Measurements from ENCODE around the gene PITPNM3. TPM values are rescaled to one million over a fixed set of nuclear protein-coding genes. Genes with fewer than 3 reads are reported as not detected.

PITPNM3 gene
- total and polyA plus RNA-seq, 2 donors (not counting 1 experiment from before 2014, with no cell fraction given) = 0.99 to 1.1 TPM

GRCh38 chr17:6508016-6508415 is 48.3 kb downstream of the PITPNM3 start:
- Histone ChIP-seq H3K4me1 (ENCODE audit: control insufficient read depth, extremely low read depth, insufficient read depth, low read length) (peaks cover 4% of the 10 kb centered on the region), H3K4me2 (ENCODE audit: extremely low read depth, insufficient read depth, low read length) (no peak overlapping the region), H3K36me3 (ENCODE audit: control insufficient read depth, insufficient read depth, low read length) (no peaks in the 10 kb centered on the region), H2AFZ (ENCODE audit: low read length) (no peak overlapping the region), H3K4me3 (replicated peaks in 1 of 4; ENCODE audit: control extremely low read depth in 1 of 4, insufficient read depth in 1 of 4, low read depth in 3 of 4, low read length in 4 of 4) (no peak overlapping the region), H3K79me2 (ENCODE audit: control insufficient read depth, insufficient read depth, low read length) (no peaks in the 10 kb centered on the region), H4K20me1 (ENCODE audit: control insufficient read depth, extremely low read depth, insufficient read depth, low read length) (no peaks in the 10 kb centered on the region), H3K9me3 (ENCODE audit: control insufficient read depth, insufficient read depth, low read depth, low read length) (no peaks in the 10 kb centered on the region), H3K9ac (ENCODE audit: insufficient read depth, low read length) (no peak overlapping the region), H3K27me3 (ENCODE audit: control insufficient read depth, insufficient read depth, low read length) (no peaks in the 10 kb centered on the region), H3K27ac (ENCODE audit: insufficient read depth, low read length) (no peak overlapping the region)
- TF ChIP-seq EZH2 (IDR thresholded peaks at IDR 0.05; ENCODE audit: low read length, missing control alignments) (no peak), CTCF (conservative IDR thresholded peaks at IDR 0.05 in 1 of 2, IDR thresholded peaks at IDR 0.05 in 1 of 2; ENCODE audit: low read depth in 1 of 2, low read length in 2 of 2) (no peak)
- no peak for DNase-seq (ENCODE audit: low read depth in 2 of 2)

GRCh38 chr17:6507535-6507934 is 48.8 kb downstream of the PITPNM3 start:
- Histone ChIP-seq H3K79me2 (ENCODE audit: control insufficient read depth, insufficient read depth, low read length) (no peaks in the 10 kb centered on the region), H3K9ac (ENCODE audit: insufficient read depth, low read length) (no peak overlapping the region), H3K9me3 (ENCODE audit: control insufficient read depth, insufficient read depth, low read depth, low read length) (no peaks in the 10 kb centered on the region), H3K4me1 (ENCODE audit: control insufficient read depth, extremely low read depth, insufficient read depth, low read length) (peaks cover 4% of the 10 kb centered on the region), H3K27me3 (ENCODE audit: control insufficient read depth, insufficient read depth, low read length) (no peaks in the 10 kb centered on the region), H3K4me2 (ENCODE audit: extremely low read depth, insufficient read depth, low read length) (no peak overlapping the region), H3K4me3 (replicated peaks in 1 of 4; ENCODE audit: control extremely low read depth in 1 of 4, insufficient read depth in 1 of 4, low read depth in 3 of 4, low read length in 4 of 4) (no peak overlapping the region), H4K20me1 (ENCODE audit: control insufficient read depth, extremely low read depth, insufficient read depth, low read length) (no peaks in the 10 kb centered on the region), H2AFZ (ENCODE audit: low read length) (no peak overlapping the region), H3K36me3 (ENCODE audit: control insufficient read depth, insufficient read depth, low read length) (no peaks in the 10 kb centered on the region), H3K27ac (ENCODE audit: insufficient read depth, low read length) (no peak overlapping the region)
- TF ChIP-seq CTCF (conservative IDR thresholded peaks at IDR 0.05 in 1 of 2, IDR thresholded peaks at IDR 0.05 in 1 of 2; ENCODE audit: low read depth in 1 of 2, low read length in 2 of 2) (no peak), EZH2 (IDR thresholded peaks at IDR 0.05; ENCODE audit: low read length, missing control alignments) (no peak)
- DNase-seq (ENCODE audit: low read depth in 2 of 2) = peak; percentile 55 to 88

- no peak overlapping the region for H3K27ac ChIP-seq (ENCODE audit: insufficient read depth, low read length)
- H2AFZ ChIP-seq (ENCODE audit: low read length) = no peak overlapping the region
- no peak overlapping the region for H3K4me2 ChIP-seq (ENCODE audit: extremely low read depth, insufficient read depth, low read length)
- peak; percentile 15 to 49 for DNase-seq (ENCODE audit: low read depth in 2 of 2)
- no peak overlapping the region for H3K4me3 ChIP-seq (replicated peaks in 1 of 4; ENCODE audit: control extremely low read depth in 1 of 4, insufficient read depth in 1 of 4, low read depth in 3 of 4, low read length in 4 of 4)
- H3K9ac ChIP-seq (ENCODE audit: insufficient read depth, low read length) = no peak overlapping the region
- no peaks in the 10 kb centered on the region for H3K27me3 ChIP-seq (ENCODE audit: control insufficient read depth, insufficient read depth, low read length)
- no peaks in the 10 kb centered on the region for H3K36me3 ChIP-seq (ENCODE audit: control insufficient read depth, insufficient read depth, low read length)
- no peaks in the 10 kb centered on the region for H4K20me1 ChIP-seq (ENCODE audit: control insufficient read depth, extremely low read depth, insufficient read depth, low read length)
- peaks cover 4% of the 10 kb centered on the region for H3K4me1 ChIP-seq (ENCODE audit: control insufficient read depth, extremely low read depth, insufficient read depth, low read length)
- TF ChIP-seq CTCF (conservative IDR thresholded peaks at IDR 0.05 in 1 of 2, IDR thresholded peaks at IDR 0.05 in 1 of 2; ENCODE audit: low read depth in 1 of 2, low read length in 2 of 2) (no peak), EZH2 (IDR thresholded peaks at IDR 0.05; ENCODE audit: low read length, missing control alignments) (no peak)
- H3K9me3 ChIP-seq (ENCODE audit: control insufficient read depth, insufficient read depth, low read depth, low read length) = no peaks in the 10 kb centered on the region
- no peaks in the 10 kb centered on the region for H3K79me2 ChIP-seq (ENCODE audit: control insufficient read depth, insufficient read depth, low read length)
Observed at GRCh38 chr17:6506679-6507231, 49.6 kb downstream of the PITPNM3 start.

All from fibroblast of lung (primary cell).